ENCODE measurements around the gene CLN5.

Gene CLN5

GRCh38 chr13:76991796-76992547, at the start of gene CLN5:
TSS of gene CLN5 (plus strand) at chr13:76992081. CDS start at chr13:76992099, 18 bp downstream.
- DNase-seq (ENCODE audit: low read depth): peak; percentile 85
- no peak for TF ChIP-seq CTCF (conservative IDR thresholded peaks at IDR 0.05; ENCODE audit: control insufficient read depth, insufficient read depth, low read depth, low read length)
- peak within 1 kb of the TSS; percentile 89 for H3K4me3 ChIP-seq (ENCODE audit: control insufficient read depth, low read depth, low read length)

- TF ChIP-seq CTCF (conservative IDR thresholded peaks at IDR 0.05; ENCODE audit: control insufficient read depth, insufficient read depth, low read depth, low read length): no peak
- no peak for DNase-seq (ENCODE audit: low read depth)
- no peak overlapping the region for H3K4me3 ChIP-seq (ENCODE audit: control insufficient read depth, low read depth, low read length)
These were observed 49.5 kb upstream of the CLN5 start for GRCh38 chr13:76942363-76942762.

GRCh38 chr13:76943646-76944045, 48.2 kb upstream of the CLN5 start:
- no peak for TF ChIP-seq CTCF (conservative IDR thresholded peaks at IDR 0.05; ENCODE audit: control insufficient read depth, insufficient read depth, low read depth, low read length)
- no peak overlapping the region for H3K4me3 ChIP-seq (ENCODE audit: control insufficient read depth, low read depth, low read length)
- DNase-seq (ENCODE audit: low read depth): no peak

- H3K4me3 ChIP-seq (ENCODE audit: control insufficient read depth, low read depth, low read length): no peak overlapping the region
These were observed 47.4 kb upstream of the CLN5 start for GRCh38 chr13:76944456-76944855.

GRCh38 chr13:76948149-76948548, 43.7 kb upstream of the CLN5 start, which contains the start of gene ACOD1:
TSS of gene ACOD1 (plus strand) at chr13:76948511. CDS start at chr13:76948559, 48 bp downstream.
- peak; percentile 22 for DNase-seq (ENCODE audit: low read depth)
- no peak within 1 kb of the TSS for H3K4me3 ChIP-seq (ENCODE audit: control insufficient read depth, low read depth, low read length)
- TF ChIP-seq CTCF (conservative IDR thresholded peaks at IDR 0.05; ENCODE audit: control insufficient read depth, insufficient read depth, low read depth, low read length): no peak

More at GRCh38 chr13:76944456-76944855, 47.4 kb upstream of the CLN5 start:
- no peak for TF ChIP-seq CTCF (conservative IDR thresholded peaks at IDR 0.05; ENCODE audit: control insufficient read depth, insufficient read depth, low read depth, low read length)
- peak; percentile 81 for DNase-seq (ENCODE audit: low read depth)

- DNase-seq (ENCODE audit: low read depth): no peak
- H3K4me3 ChIP-seq (ENCODE audit: control insufficient read depth, low read depth, low read length): no peak overlapping the region
- no peak for TF ChIP-seq CTCF (conservative IDR thresholded peaks at IDR 0.05; ENCODE audit: control insufficient read depth, insufficient read depth, low read depth, low read length)
These were observed 41.8 kb upstream of the CLN5 start for GRCh38 chr13:76950101-76950500.
